NCI-H2081 treated with DMSO at 0.1 percent for 48 hours (cell line): ENCODE measurements around the gene DHH.

ENCODE experiments used
- DNase-seq: peaks from one replicate; lab custom pipeline; 2025; lab: John Stamatoyannopoulos, UW

DHH gene

DNA sequence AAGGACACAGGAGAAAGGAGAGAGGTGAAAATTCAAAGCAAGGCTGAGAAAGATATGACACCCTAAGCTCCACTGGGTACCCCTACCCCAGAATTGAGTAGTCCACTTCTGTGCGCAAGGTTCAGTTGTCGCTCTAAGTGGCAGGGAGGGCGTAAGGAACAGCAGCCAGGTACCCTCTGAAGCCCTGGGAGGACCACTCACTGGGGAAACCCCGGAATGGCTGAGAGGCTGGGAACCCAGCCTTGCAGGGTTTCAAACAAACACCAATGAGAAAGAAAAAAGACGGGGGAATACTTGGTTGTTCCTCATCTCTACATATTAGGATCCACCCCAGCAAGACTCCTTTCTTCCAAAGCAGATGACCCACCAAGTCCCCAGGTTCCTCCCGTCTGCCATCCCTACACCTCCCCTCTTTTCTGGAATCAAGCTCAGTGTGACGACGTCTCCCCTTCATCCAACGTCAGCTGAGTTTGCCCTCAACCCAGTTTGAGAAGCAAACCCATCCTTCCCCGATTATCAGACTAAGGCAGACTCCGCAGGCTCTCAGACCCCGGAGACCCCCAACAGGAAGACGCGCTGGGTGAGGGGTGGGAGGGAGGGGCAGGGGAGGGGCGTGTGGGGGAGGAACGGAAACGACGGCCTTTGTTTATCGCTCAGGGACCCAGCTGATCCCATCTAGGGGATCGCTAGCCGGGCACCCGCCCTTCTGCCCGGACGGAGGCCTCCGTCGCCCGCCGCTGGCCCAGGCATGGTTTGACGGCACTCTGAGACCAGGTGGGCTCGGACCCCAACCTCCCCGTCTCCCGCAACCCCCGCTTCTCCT lies 15.3 kb upstream of the DHH start:
- DNase-seq, result no peak

DNA sequence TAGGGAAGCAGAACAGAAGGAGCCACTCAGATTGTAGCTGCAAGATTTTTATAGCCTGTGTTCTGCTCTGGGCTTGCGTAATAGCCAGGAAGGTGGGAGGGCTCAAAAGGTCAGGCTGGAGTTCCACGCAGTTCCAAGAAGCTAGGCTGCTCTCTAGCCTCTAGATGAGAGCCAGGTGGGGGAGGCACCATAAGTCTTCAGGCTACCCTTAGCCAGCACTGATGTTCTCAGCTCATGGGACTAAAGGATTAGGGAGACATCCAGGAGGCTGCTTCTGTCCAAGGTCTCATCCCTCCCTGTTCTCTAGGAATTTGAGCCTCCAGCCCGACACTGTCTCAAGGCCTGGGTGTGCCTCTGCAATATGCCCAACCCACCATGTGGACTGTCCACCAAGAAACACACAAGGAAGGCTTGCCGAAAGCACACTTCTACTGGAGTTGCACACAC lies 14.4 kb upstream of the DHH start:
- no peak for DNase-seq

DNA sequence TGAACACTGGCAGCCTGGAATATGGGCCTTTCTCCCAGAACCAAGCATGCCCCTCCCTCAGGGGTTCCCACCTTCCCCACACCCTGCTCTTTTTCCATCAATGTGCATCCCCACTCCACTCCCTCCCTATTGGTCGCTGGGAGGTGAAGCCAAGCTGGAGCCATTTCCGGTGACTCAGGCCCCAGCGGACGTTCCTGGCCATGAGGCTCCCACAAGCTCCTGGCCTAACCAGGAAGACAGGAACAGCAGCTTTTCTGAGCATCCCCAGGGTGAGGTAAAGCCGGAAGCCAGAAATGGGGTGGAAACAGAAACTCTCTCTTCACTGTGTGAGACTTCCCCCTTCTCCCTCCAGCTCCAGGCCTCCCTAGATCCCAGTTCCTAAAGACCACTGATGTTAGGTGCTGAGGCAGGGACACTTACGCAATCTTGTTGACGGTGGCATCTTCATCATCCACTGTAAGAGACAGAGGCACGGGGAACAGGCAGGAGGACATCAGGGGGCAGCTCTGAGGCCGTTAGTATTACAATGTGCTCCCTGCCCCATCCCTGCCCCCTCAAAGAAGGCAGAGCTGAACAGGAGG lies 11.0 kb upstream of the DHH start:
- DNase-seq, result no peak

DNA sequence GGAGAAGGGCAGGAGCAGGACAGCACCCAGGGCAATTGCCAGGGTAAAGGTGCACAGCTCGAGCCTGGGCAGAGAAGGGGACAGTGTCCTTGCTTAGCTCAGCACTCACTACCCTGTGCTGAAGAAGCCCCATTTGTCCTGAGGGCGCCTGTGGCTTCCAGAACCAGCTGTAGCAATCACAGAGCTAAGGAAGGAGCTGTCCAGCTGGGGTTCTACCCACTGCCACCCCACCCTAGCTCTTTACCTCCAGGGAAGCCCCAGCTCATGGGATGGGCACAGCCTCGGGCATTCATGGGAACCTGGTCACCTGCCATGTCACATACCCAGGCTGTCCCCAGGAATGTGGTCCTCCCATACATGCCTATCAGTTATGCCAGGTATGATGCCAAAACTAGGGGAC lies 10.2 kb upstream of the DHH start:
- DNase-seq, result no peak

DNA sequence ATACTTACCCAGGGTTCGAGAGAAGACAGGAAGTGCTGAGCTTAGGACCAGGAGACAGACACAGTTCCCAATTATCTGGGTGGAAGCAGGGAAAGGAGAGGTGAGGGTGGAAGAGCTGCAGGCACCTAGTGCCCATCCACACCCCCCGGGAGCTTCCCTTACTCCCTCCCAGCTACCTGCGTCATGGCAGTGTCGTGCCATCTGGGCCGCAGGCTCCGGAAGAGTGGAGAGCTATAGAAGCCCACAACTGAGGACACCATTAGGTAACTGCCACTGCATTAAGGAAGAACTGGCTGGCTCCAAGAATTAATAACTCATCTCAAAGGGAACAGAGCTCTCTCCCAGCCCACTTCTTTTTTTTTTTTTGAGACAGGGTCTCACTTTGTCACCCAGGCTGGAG lies 5.8 kb upstream of the DHH start:
- no peak for DNase-seq

DNA sequence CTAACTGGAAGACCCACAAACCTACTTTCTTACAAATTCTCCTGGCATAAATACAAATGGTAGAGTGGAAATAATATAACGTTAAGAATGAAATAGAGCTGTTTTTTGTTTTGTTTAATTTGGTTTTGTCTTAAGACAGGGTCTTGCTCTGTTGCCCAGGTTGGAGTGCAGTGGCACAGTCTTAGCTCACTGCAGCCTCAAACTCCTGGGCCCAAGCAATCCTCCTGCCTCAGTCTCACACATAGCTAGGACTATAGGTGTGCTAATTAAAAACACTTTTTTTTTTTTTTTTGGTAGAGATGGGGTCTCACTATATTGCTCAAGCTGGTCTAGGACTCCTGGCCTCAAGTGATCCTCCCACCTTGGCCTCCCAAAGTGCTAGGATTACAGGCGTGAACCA lies 4.1 kb upstream of the DHH start:
- no peak for DNase-seq

DNA sequence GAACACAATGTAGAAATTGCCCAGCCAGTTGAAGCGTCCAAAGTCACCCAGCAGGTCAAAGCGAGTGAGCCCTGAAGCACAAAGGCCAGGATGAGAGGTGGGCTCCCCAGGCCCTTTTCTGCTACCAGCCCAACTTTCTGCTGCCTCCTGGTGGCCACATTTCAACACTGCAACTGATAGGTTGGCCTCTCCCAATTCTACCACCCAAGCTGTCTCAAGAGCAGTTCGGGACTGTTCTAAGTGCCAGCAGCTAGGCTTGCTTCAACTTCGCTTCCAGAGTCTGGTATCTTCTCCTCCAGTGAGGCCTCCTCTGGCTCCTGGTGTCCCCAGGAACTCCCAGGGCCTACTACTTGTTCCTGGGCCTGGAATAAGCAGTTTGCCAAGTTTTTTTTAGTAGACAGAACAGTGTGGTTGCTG lies 3.4 kb upstream of the DHH start:
- DNase-seq, result no peak

DNA sequence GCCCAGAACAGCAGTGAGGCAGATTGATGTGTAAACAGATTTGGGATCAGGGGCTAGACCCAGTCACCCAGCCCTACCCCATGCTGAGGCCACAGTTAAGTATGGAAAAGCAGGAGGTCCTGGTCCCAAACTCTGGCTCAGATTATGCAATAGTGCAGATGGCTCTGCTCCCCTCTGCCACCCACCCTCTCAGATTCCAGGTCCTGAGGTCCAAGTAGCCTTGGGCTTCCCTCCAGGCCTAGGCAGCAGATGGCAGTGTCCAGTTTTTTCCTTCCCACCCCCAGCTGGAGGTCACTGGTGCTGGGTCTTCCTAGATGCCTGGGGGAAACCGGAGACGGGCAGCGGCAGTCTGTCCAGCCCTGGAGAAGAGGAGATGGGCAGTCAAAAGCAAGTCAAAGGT lies 2.8 kb upstream of the DHH start:
- no peak for DNase-seq

DNA sequence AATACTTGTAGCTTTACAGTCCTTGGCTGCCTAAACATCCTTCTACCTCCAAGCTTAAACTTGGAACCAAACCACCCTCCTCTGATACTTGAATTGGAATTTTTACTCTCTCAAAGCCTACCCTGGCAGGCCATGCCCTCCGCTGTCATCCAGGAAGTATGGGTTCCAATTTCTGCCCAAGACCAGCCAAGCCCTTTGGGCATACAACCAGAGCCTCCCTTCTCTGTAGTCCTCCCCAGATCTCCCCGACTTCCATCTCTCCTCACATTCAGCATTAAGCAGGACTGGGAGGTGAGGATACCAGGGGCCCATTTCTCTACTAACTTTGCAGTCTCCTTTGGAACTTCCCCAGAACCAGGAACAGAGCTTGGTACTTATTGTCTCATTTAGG lies 369 bp upstream of the DHH start:
- DNase-seq, result no peak

DNA sequence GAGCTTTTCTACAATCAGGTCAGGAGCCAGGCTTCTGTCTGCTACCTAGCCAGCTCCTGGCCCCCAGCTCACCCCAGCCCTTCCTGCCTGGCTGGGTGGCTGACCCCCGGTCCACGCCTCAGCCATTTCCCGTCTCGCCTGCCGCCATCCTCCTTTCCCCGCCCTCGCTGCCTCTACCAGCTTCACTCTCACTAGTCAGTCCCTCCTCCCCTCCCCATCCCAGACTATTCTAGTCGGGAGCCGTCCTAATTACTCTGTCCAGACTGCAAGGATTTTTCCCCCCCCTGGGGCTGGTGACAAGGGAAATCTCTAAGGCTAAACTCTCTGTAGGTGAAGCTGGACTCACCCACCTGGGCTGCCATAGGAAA lies 825 bp downstream of the DHH start:
- DNase-seq, result no peak

DNA sequence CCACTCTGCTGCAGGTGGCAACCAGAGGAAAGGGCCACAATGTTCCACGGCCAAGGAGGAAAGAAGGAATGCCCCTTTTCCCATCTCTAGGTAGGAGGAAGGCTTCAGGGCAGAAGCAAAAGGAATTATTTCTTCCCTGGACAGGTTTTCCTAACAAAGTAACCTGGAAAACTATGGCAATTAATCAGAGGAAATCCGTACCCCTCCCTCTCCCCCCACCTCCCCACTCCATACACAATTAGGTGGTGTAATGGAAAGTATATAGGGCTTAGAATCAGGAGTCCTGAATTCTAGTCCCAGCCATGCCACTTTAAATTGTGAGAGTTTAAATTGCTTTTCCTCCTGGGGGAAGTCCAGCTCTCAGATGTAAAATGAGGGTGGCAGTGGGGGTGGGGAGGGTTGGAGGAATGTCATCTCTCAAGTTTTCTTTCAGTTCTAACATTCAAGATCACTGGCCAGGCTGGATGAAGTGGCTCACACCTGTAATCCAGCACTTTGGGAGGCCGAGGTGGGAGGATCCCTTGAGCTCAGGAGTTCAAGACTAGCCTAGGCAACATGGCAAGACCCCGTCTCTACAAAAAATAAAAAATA lies 1.7 kb downstream of the DHH start:
- no peak for DNase-seq

DNA sequence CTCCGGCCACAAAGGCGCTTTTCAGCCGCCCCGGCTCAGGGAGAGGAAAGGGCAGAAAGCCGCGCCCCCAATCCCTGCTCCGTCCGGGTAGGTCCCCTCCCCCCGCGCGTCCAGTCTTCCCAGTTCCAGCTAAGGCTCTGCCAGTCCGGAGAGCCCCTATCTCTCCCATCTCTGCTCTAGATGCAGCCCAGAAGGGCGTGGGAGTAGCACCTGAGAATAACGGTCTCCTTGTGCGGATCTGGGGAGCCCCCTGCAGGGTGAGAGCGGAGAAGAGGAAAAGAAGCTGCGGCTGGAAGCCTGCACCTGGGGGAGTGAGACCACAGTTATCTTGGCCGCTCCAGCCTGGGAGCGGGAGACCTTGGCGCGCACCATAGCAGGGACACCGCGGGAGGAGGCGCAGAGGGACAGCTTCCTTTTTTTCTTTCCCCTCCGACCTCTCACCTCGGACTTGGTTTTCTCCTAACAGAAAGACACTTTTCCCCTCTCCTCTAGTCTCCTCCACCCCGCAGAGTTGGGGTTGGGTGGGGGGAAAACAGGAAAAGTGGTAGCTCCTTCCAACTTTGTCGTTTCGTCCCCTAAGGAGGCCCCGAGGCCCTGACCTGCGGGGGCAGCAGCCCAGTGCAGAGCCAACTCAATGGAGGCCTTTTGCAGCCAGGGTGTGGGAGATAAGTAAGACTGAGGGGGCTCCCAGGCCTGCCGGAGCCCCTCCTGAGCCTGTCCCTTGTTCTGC lies 2.4 kb downstream of the DHH start:
- no peak for DNase-seq

DNA sequence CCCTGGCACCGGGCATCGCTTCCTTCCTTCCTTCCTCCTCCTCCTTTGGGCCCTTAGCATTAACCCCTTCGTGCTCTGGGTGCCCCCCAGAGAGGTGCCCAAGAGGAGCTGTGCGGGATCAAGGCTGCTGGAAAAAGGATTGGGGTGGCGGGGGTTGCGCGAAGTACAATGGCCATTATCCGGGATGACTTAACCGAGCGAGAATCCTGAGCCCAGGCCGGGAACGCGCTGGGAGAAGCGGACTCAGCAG lies 2.8 kb downstream of the DHH start:
- no peak for DNase-seq

DNA sequence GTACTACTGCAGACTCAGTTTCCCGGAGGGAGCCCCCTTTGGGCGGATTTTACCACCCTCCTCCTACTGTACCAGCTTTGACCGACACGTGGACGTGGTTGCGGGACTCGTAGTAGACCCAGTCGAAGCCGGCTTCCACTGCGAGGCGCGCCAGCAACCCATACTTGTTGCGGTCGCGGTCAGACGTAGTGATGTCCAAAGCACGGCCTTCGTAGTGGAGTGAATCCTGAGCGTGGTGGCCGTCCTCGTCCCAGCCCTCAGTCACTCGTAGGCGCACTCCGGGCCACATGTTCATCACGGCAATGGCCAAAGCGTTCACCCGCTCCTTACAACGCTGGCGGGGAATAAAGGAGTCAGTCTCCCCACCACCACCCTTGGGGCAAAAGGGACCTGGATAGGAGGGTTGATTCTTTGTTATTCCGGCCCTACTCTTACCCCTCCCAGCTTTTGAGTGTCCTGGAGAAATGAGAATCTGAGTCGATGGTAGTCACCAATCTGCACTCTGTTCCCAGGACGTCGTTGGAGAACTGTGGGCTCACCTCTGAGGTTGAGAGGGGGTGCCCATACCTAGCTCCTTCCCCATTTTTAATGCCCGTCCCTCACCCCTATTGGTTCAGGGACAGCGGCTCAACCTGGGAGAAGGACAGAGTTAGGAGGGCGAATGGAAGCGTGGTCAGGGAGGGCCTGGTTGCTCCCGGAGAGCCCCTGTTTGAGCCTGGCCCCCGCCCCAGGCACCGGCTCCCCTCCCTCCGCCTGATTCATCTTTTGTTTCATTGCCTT lies 3.4 kb downstream of the DHH start:
- no peak for DNase-seq

DNA sequence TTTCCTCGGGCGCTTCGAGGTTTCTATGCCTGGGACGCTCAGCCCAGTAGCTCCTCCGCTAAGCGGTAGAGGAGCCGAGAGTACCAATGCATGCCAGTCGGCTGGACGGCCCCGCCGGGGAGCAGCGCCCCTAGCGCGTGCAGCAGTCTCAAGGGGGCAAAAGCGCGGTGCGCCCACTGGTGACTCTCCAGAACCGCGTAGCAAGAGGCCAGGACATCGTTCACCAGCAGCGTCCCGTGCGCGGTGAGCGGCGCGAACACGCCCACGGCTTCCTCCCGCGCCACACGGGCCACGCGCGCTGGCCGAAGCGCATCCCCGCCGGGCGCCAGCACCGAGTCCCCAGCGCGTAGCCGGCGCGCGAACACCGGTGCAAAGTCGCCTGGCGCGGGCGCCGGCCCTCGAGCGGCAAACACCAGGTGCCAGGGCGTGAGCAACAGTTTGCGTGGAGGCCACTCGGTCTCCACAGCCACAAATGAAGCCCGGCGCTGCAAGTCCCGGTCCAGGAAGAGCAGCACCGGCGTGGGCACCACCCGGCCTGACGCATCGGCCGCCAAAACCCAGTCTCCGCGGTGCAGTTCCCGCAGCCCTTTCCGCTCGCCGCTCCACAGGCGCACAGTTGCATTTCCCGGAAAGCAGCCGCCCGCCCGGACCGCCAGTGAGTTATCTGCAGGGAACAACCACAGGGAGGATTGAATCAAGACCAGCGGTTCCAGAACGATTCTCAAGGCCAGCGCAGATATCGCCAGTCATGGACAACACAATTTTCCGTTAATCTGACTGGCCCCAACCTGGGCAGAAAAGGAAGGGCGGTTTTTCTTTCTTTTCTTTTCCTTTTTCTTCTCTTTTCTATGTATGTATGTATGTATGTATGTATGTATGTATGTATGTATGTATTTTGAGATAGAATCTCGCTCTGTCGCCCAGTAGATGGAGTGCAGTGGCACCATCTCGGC lies 4.5 kb downstream of the DHH start:
- DNase-seq, result no peak

DNA sequence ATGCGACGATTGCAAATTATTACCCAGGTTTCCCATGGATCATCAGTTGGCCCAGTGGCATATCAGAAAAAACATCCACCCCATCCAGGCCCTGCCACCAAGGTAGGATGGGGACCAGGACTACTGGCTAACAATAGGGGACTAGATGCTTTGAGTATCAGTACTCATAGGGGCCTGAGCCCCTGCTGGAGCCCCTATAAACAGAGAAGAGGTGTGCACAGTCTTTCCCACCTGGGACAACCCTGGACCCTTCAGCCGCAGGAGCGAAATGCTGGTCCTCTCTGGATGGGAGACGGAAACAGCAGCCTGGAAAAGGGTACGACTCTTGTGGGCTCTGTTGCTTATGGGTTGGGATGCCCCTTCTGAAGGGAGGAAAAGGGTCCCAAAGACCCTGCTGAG lies 5.7 kb downstream of the DHH start:
- no peak for DNase-seq

DNA sequence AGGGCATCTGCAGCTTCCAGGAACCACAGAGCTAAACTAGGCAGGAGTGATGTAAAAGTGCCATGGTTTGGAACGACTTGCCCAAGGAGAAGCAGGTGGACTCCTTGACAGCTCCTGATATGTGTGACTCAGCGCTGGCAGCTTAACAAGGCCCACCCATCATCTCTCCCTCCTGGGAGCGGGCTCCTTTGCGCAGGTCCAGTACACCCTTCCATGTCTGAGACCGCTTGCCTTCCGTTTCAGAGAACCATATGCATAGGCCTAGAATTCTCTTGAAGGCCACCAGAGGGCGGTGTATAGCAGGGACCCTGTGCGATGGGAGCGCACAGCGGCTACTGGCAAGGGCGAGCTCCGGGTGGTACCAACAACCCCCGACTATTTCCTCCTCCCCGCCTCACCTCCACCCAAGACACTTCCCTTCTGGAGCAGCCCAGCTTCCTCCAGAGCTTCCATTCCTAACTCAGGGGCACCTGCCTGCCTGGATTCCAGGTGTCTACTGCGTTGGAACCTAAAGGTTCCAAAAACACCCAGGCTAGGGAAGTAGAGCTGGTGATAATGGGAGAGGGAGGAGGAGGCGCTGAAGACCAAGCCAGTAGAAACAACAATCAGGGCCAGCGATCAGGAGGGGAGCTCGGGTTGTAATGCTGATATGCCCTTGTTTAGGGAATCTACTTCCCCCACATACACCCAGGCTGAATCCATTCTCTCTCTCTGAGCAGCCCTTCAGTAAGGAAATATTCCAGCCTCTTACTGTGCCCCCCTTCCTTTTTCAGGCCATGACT lies 6.3 kb downstream of the DHH start:
- DNase-seq, result peak; percentile 84

DNA sequence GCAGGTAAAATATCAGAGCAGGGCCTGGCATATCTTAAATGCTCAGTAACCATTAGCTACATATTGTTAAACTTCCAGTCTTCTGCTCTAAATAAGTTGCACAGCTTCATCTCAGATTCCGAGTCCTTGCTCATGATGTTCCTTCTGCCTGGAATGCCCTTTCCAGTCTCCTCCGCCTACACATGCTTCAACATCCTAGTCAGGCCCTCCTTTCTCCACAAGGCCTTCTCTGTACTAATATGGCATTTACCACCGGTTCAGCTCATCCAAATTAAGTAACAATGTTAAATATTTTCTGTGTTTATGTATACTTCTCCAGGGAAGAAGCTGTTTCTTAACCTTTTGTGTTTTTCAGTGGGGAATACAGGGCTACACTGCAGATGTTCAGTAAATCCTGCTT lies 8.5 kb downstream of the DHH start:
- DNase-seq, result no peak

DNA sequence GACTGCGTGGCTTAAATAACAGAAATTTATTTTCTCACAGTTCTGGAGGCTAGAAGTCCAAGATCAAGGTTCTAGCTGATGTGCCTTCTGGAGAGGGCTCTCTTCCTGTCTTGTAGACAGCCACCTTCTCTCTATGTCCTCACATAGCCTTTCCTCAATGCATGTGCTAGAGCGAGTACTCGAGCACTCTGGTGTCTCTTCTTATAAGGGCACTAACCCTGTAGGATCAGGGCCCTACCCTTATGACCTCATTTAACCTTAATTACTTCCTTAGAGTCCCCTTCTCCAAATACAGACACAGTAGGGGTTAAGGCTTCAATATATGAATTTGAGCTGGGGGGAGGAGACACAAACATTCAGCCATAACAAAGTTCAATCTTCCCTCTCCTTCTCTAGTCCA lies 10.2 kb downstream of the DHH start:
- no peak for DNase-seq

DNA sequence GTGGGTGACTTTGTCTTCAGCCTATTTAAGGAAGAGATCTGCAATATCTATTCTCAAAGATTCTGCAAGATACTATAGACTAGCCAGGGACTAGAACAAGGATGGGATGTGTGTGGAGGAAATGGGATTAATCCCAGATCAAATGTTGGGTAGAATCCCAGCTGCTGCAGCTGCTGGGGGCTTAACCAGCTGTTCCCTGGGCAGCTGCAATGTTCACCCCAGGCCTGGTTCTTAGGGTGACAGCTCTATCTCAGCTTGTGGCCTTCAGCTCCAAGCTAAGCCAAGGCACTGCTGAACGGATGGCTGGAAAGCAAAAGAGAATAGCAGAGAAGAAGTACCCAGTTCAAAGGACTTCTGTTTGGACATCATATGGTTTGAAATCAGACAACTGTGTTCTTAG lies 14.8 kb downstream of the DHH start:
- no peak for DNase-seq

DNA sequence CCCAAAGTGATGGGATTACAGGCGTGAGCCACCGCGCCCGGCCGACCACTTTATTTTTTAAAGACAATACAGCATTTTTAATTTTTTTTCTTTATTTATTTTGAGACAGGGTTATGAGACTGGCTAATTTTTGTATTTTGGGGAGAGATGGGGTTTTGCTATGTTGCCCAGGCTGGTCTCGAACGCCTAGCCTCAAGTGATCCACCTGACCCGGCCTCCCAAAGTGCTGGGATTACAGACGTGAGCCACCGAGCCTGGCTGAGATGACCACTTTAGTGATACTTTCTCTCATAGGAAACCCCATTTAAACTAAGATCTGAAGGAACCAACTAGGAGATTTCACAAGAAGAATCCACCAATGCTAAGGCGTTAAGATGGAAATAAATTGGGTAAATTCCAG lies 23.6 kb downstream of the DHH start:
- DNase-seq, result no peak
